ENCODE measurements around the gene RCC2. TPM values are rescaled to one million over a fixed set of nuclear protein-coding genes. Genes with fewer than 3 reads are reported as not detected.

RCC2 gene
- total and polyA plus RNA-seq, 5 donors from 2014 or later, result 13.1 to 36.0 (median 16.4) TPM

DNA sequence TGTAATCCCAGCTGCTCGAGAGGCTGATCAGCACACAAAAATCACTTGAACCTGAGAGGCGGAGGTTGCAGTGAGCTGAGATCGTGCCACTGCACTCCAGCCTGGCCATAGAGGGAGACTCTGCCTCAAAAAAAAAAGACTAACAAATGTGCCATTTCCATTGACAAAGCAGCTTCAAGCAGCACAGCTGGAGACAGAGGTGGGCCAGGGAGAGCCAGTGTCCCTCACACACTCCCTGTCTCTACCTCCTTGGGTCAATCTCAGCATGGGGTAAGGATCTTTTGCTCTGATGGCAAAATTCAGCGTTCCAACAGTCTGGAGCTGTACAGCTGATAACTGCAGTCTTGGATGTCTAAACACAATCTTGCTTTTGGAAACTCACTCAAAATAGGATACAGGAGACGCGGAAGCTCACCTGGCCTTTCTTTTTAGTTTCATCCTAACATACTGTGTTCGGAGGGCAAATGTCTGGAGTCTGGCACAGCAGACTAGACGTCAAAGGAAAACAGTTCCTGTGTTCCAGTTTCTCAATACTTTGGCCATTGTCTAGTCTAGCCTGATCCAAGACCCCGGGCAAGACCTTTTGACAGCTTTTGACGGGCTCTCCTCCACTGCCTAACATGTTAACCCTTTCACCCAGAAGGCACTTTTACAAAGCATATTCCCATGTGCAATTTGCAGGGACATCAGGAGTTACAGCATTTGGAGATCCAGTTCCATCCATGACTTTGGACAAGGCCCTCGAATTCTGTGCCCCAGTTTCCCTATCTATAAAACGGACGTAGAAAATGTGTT is 2.9 kb downstream of the RCC2 start:
- no peaks in the 10 kb centered on the region for H3K9me3 Mint-ChIP-seq
- H3K4me3 ChIP-seq (ENCODE audit: low read depth, low read length), result peak overlapping the region; percentile 49
- H3K4me1 ChIP-seq (ENCODE audit: control insufficient read depth, insufficient read depth, low read length, poor library complexity, severe bottlenecking), result peaks cover 40% of the 10 kb centered on the region
- peak overlapping the region; percentile 79 for H3K27ac ChIP-seq (ENCODE audit: insufficient read depth, low read length, poor library complexity, severe bottlenecking)
- peaks cover 0 to 55% (median 43%) of the 10 kb centered on the region in 4 donors for H3K4me1 Mint-ChIP-seq
- DNase-seq (no peak), ATAC-seq (ENCODE audit: low read depth in 2 of 2) (no peak)
- H3K27me3 Mint-ChIP-seq, result peaks cover 20% of the 10 kb centered on the region
- peaks cover 3% of the 10 kb centered on the region for H3K27me3 ChIP-seq (ENCODE audit: control insufficient read depth, insufficient read depth, low read length)
- peak overlapping the region; percentile 83 to 87 (median 86) for H3K4me3 Mint-ChIP-seq
- peaks cover 4% of the 10 kb centered on the region for H3K36me3 Mint-ChIP-seq
- no peaks in the 10 kb centered on the region for H3K9me3 ChIP-seq (ENCODE audit: control insufficient read depth in 2 of 2, low read length in 2 of 2)
- H3K36me3 ChIP-seq (ENCODE audit: control insufficient read depth, insufficient read depth, low read length), result peaks cover 3% of the 10 kb centered on the region
- peak overlapping the region; percentile 85 to 92 (median 86) for H3K27ac Mint-ChIP-seq

DNA sequence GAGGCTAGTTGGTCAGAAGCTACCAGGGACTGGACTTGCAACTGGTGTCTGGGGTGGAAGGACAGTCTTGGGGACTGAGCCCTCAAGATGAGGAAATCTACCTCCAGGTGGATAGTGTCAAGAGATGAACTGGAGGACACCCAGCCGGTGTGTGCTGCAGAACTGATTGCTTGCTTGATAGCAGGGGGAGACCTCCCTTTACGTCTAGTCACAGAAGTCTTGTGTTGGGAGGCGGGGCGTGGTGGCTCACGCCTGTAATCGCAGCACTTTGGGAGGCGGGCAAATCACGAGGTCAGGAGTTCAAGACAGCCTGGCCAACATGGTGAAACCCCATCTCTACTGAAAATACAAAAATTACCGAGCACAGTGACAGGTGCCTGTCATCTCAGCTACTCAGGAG is 4.9 kb downstream of the RCC2 start:
- no peak for DNase-seq
- H3K36me3 ChIP-seq (ENCODE audit: control insufficient read depth, insufficient read depth, low read length), result peaks cover 3% of the 10 kb centered on the region
- H3K27ac ChIP-seq (ENCODE audit: insufficient read depth, low read length, poor library complexity, severe bottlenecking), result no peak overlapping the region
- peaks cover 32% of the 10 kb centered on the region for H3K4me1 ChIP-seq (ENCODE audit: control insufficient read depth, insufficient read depth, low read length, poor library complexity, severe bottlenecking)
- H3K27me3 Mint-ChIP-seq, result peaks cover 10% of the 10 kb centered on the region
- H3K27ac Mint-ChIP-seq, result peak overlapping the region in 2 of 3 donors; percentile 44 to 88
- no peak for ATAC-seq (ENCODE audit: low read depth in 2 of 2)
- peak overlapping the region in 2 of 4 donors; percentile 26 to 80 for H3K4me3 Mint-ChIP-seq
- peaks cover 4% of the 10 kb centered on the region for H3K36me3 Mint-ChIP-seq
- no peaks in the 10 kb centered on the region for H3K9me3 Mint-ChIP-seq
- H3K4me3 ChIP-seq (ENCODE audit: low read depth, low read length), result no peak overlapping the region
- no peaks in the 10 kb centered on the region for H3K9me3 ChIP-seq (ENCODE audit: control insufficient read depth in 2 of 2, low read length in 2 of 2)
- H3K27me3 ChIP-seq (ENCODE audit: control insufficient read depth, insufficient read depth, low read length), result no peaks in the 10 kb centered on the region
- H3K4me1 Mint-ChIP-seq, result peaks cover 0 to 52% (median 37%) of the 10 kb centered on the region in 4 donors

DNA sequence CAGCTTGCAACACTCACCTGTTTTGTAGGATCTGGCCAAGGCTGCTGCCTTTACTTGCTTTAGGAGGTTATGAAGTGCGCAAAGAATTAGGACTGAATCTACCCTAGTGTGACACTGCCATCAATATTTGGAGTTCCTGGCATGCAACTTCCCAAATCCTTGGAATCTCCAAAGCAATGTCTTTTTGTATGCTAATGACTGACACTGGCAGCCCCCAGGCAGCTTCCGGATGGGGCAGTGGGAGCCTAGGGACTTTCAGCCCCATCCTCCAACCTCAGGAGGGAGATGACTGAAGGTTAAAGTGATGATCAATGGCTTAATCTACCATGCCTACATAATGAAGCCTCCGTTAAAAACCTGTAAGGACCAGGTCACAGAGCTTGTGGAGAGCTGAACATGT is 5.5 kb downstream of the RCC2 start:
- H3K27ac Mint-ChIP-seq, result peak overlapping the region in 2 of 3 donors; percentile 44 to 84
- peaks cover 5% of the 10 kb centered on the region for H3K27me3 Mint-ChIP-seq
- Histone ChIP-seq H3K36me3 (ENCODE audit: control insufficient read depth, insufficient read depth, low read length) (peaks cover 8% of the 10 kb centered on the region), H3K27me3 (ENCODE audit: control insufficient read depth, insufficient read depth, low read length) (no peaks in the 10 kb centered on the region), H3K27ac (ENCODE audit: insufficient read depth, low read length, poor library complexity, severe bottlenecking) (no peak overlapping the region), H3K4me1 (ENCODE audit: control insufficient read depth, insufficient read depth, low read length, poor library complexity, severe bottlenecking) (peaks cover 28% of the 10 kb centered on the region), H3K4me3 (ENCODE audit: low read depth, low read length) (no peak overlapping the region), H3K9me3 (ENCODE audit: control insufficient read depth in 2 of 2, low read length in 2 of 2) (no peaks in the 10 kb centered on the region)
- ATAC-seq (ENCODE audit: low read depth in 2 of 2), result no peak
- peaks cover 0 to 52% (median 40%) of the 10 kb centered on the region in 4 donors for H3K4me1 Mint-ChIP-seq
- H3K36me3 Mint-ChIP-seq, result peaks cover 4% of the 10 kb centered on the region
- no peaks in the 10 kb centered on the region for H3K9me3 Mint-ChIP-seq
- no peak for DNase-seq
- peak overlapping the region in 1 of 4 donors; percentile 80 for H3K4me3 Mint-ChIP-seq

DNA sequence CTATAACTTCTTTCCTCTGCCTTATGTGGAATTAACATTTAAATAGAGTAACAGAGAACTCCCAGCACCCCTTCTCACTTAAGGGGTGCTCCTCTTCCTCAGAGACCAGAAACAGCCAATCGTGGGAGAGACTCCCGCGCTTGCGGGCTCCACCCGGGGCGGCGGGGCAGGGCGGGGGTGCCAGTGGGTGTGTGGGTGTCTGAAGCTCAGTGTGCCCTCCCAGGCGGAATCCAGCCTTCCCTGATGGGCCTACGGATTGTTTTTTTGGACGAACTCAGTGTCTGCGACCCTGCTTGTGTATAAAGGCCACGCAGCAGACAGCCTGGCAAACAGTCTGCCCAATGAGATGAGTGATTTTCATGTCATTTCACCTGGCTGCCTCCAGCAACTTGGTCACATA is 6.2 kb downstream of the RCC2 start:
- Mint-ChIP-seq H3K4me3 (no peak overlapping the region), H3K4me1 (peaks cover 0 to 54% (median 40%) of the 10 kb centered on the region in 4 donors), H3K27ac (peak overlapping the region in 2 of 3 donors; percentile 36 to 44), H3K36me3 (peaks cover 7% of the 10 kb centered on the region), H3K27me3 (peaks cover 5% of the 10 kb centered on the region), H3K9me3 (no peaks in the 10 kb centered on the region)
- Histone ChIP-seq H3K4me1 (ENCODE audit: control insufficient read depth, insufficient read depth, low read length, poor library complexity, severe bottlenecking) (peaks cover 21% of the 10 kb centered on the region), H3K27me3 (ENCODE audit: control insufficient read depth, insufficient read depth, low read length) (no peaks in the 10 kb centered on the region), H3K27ac (ENCODE audit: insufficient read depth, low read length, poor library complexity, severe bottlenecking) (no peak overlapping the region), H3K9me3 (ENCODE audit: control insufficient read depth in 2 of 2, low read length in 2 of 2) (no peaks in the 10 kb centered on the region), H3K36me3 (ENCODE audit: control insufficient read depth, insufficient read depth, low read length) (peaks cover 16% of the 10 kb centered on the region), H3K4me3 (ENCODE audit: low read depth, low read length) (no peak overlapping the region)
- DNase-seq, result no peak
- no peak for ATAC-seq (ENCODE audit: low read depth in 2 of 2)

DNA sequence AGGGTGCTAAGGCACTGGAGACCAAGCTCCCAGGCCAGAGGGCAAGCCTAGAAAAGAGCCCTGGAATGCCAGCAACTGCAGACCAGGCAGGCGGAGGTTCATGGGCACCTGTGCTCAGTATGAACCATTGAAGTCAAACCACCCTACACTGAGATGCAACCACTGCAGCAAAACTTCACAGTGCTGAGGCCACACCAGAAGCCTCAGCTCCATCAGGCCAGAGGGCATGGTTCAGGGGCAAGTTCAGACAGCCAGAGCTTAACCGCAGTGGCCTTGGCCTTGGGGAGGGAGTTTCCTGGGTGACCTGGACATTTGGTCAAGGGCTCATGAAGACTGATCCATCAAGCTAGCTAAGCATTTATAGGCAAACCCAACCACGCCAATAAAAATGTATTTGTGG is 7.1 kb downstream of the RCC2 start:
- ATAC-seq (ENCODE audit: low read depth in 2 of 2), result no peak
- Histone ChIP-seq H3K9me3 (ENCODE audit: control insufficient read depth in 2 of 2, low read length in 2 of 2) (no peaks in the 10 kb centered on the region), H3K4me1 (ENCODE audit: control insufficient read depth, insufficient read depth, low read length, poor library complexity, severe bottlenecking) (peaks cover 21% of the 10 kb centered on the region), H3K27me3 (ENCODE audit: control insufficient read depth, insufficient read depth, low read length) (no peaks in the 10 kb centered on the region), H3K27ac (ENCODE audit: insufficient read depth, low read length, poor library complexity, severe bottlenecking) (no peak overlapping the region), H3K4me3 (ENCODE audit: low read depth, low read length) (no peak overlapping the region), H3K36me3 (ENCODE audit: control insufficient read depth, insufficient read depth, low read length) (peaks cover 24% of the 10 kb centered on the region)
- DNase-seq, result no peak
- peak overlapping the region in 1 of 3 donors; percentile 25 for H3K27ac Mint-ChIP-seq
- H3K4me3 Mint-ChIP-seq, result peak overlapping the region in 1 of 4 donors; percentile 19
- peaks cover 7% of the 10 kb centered on the region for H3K36me3 Mint-ChIP-seq
- peaks cover 5% of the 10 kb centered on the region for H3K27me3 Mint-ChIP-seq
- H3K4me1 Mint-ChIP-seq, result peaks cover 0 to 54% (median 40%) of the 10 kb centered on the region in 4 donors
- H3K9me3 Mint-ChIP-seq, result no peaks in the 10 kb centered on the region

DNA sequence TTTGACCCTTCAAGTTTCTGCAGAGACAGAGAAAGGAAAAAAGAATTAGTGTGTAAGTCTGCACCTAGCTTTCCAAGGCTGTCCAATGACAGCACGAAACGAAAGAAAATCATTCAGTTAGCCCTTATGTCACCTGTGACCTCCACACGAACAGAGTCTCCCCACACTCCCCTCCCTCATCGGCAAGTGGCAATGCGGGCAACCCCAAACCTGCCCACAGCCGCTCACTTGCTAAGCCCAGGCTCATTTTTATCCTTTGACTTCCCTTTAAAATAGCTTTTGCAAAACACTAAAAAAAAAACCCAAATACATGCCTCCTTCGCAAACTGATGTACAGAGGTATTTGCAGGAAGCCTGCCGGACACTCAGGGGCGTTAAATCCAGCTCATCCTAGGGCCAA is 10.3 kb downstream of the RCC2 start:
- no peak overlapping the region for H3K27ac ChIP-seq (ENCODE audit: insufficient read depth, low read length, poor library complexity, severe bottlenecking)
- H3K4me3 Mint-ChIP-seq, result no peak overlapping the region

DNA sequence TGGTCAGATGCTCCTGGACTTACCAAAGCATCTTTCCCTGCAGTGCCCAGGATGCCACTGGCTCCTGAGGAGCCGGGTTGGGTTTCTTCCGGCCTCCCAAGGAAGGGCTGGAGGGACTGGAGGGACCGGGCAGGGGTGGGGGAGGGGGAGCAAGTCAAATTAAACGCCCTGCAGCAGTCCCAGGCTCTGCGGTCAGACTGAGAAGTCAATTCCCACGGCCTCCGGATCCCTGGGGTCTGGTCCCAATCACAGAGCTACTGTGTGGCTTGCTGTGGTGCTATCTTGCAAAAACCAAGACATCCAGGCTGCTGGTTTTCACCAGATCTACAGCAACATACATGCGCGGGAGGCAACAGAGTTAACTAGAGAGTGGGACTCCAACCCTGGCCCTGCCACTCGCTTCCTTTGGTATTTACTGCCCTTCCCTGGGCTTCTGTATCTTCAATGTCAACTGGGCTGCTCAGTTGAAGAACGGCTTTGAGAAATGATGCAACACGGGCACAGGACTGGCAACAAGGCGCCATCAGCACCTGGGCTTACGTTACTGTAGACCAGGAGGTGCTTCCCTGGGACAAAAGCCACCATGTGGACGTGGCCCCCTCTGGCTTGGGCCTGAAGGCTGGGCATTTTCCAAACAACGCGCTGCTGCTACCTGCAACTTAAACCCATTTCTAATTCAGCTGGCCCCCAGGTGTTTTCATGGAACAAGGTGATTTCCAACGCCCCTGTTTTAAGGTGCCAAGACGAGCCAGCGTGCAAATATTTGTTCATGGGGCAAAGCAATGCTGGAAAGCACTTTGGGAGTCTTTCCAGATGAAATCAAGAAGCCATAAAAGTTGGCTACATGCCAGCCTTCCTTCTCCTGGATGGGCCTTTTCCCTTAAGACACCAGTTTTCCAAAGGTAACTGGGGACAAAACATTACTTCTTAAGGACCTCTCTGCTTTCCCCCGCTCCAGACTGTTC is 11.5 kb downstream of the RCC2 start:
- H3K9me3 Mint-ChIP-seq, result no peaks in the 10 kb centered on the region
- Histone ChIP-seq H3K9me3 (ENCODE audit: control insufficient read depth in 2 of 2, low read length in 2 of 2) (no peaks in the 10 kb centered on the region), H3K27ac (ENCODE audit: insufficient read depth, low read length, poor library complexity, severe bottlenecking) (no peak overlapping the region), H3K4me1 (ENCODE audit: control insufficient read depth, insufficient read depth, low read length, poor library complexity, severe bottlenecking) (no peaks in the 10 kb centered on the region), H3K27me3 (ENCODE audit: control insufficient read depth, insufficient read depth, low read length) (no peaks in the 10 kb centered on the region), H3K36me3 (ENCODE audit: control insufficient read depth, insufficient read depth, low read length) (peaks cover 60% of the 10 kb centered on the region), H3K4me3 (ENCODE audit: low read depth, low read length) (no peak overlapping the region)
- ATAC-seq (ENCODE audit: low read depth in 2 of 2) (no peak), DNase-seq (no peak)
- no peak overlapping the region for H3K4me3 Mint-ChIP-seq
- no peaks in the 10 kb centered on the region for H3K27me3 Mint-ChIP-seq
- H3K4me1 Mint-ChIP-seq, result peaks cover 0 to 16% (median 13%) of the 10 kb centered on the region in 4 donors
- H3K27ac Mint-ChIP-seq, result no peak overlapping the region
- H3K36me3 Mint-ChIP-seq, result peaks cover 30% of the 10 kb centered on the region

More for the DNA sequence above, 10.3 kb downstream of the RCC2 start:
- Mint-ChIP-seq H3K4me1 (peaks cover 0 to 27% (median 19%) of the 10 kb centered on the region in 4 donors), H3K36me3 (peaks cover 24% of the 10 kb centered on the region), H3K9me3 (no peaks in the 10 kb centered on the region), H3K27ac (peak overlapping the region in 1 of 3 donors; percentile 76), H3K27me3 (no peaks in the 10 kb centered on the region)
- no peaks in the 10 kb centered on the region for H3K9me3 ChIP-seq (ENCODE audit: control insufficient read depth in 2 of 2, low read length in 2 of 2)
- no peaks in the 10 kb centered on the region for H3K27me3 ChIP-seq (ENCODE audit: control insufficient read depth, insufficient read depth, low read length)
- no peak overlapping the region for H3K4me3 ChIP-seq (ENCODE audit: low read depth, low read length)
- H3K36me3 ChIP-seq (ENCODE audit: control insufficient read depth, insufficient read depth, low read length), result peaks cover 48% of the 10 kb centered on the region
- peaks cover 2% of the 10 kb centered on the region for H3K4me1 ChIP-seq (ENCODE audit: control insufficient read depth, insufficient read depth, low read length, poor library complexity, severe bottlenecking)
- DNase-seq (no peak), ATAC-seq (ENCODE audit: low read depth in 2 of 2) (no peak)

Data from CD4-positive, CD25-positive, alpha-beta regulatory T cell (primary cell).